ENCODE data around the gene RPS2.

Gene RPS2

DNA sequence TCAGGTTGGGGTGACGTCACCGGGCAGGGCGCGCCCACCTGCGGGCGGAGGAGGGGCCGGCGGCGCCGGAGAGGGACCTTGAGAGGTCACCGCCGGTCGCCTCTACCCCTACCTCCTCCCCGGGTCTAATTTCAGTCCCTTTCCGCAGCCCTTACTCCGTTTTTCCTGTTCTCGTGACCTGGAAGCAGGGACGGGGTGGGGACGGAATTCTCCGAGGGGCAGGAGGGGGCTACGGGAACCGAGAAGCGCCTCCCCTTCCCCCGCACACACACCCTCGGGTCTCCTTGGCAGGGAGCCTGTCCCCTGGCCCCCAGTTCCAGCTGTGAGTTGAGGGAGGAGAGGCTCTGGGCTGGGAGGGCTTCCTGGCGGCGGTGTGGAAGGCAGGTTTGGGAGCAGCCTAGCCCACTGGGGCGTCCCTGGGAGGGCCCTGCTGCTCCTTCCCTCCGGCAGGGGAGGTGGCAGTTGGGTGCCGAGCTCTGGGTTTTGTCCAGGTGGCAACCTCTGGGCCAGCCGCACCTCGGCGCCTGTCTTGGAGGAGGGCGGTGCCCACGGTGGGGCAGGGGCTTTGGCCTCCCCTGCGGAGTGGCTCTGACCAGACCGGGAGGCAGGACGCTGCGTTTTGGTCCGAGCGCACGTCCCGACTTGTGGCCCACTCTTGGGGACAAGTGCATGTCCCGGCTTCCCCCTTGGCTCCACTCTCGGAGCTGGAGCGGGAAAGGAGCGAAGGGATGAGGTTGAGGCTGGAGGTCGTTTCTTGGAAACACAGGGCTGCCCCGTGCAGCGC, 25.9 kb upstream of the RPS2 start:
- no peak overlapping the region for H3K4me3 ChIP-seq (ENCODE audit: low read depth, low read length)
- DNase-seq (ENCODE audit: low read depth): no peak
- TF ChIP-seq, protein P1, sequence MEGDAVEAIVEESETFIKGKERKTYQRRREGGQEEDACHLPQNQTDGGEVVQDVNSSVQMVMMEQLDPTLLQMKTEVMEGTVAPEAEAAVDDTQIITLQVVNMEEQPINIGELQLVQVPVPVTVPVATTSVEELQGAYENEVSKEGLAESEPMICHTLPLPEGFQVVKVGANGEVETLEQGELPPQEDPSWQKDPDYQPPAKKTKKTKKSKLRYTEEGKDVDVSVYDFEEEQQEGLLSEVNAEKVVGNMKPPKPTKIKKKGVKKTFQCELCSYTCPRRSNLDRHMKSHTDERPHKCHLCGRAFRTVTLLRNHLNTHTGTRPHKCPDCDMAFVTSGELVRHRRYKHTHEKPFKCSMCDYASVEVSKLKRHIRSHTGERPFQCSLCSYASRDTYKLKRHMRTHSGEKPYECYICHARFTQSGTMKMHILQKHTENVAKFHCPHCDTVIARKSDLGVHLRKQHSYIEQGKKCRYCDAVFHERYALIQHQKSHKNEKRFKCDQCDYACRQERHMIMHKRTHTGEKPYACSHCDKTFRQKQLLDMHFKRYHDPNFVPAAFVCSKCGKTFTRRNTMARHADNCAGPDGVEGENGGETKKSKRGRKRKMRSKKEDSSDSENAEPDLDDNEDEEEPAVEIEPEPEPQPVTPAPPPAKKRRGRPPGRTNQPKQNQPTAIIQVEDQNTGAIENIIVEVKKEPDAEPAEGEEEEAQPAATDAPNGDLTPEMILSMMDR (IDR thresholded peaks at IDR 0.05; ENCODE audit: control insufficient read depth, extremely low read depth, insufficient read depth): no peak

DNA sequence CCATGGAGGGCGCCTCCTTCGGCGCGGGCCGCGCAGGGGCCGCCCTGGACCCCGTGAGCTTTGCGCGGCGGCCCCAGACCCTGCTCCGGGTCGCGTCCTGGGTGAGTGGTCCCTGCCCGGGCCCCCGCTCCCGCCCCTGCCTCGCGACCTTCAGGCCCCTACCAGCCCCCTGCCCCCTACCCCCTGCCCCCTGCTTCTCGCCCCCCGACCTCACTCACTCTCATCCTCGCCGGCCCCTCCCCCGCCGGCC, 25.4 kb upstream of the RPS2 start:
- DNase-seq (ENCODE audit: low read depth): no peak
- H3K4me3 ChIP-seq (ENCODE audit: low read depth, low read length): no peak overlapping the region
- TF ChIP-seq, protein P1 (IDR thresholded peaks at IDR 0.05; ENCODE audit: control insufficient read depth, extremely low read depth, insufficient read depth): no peak

DNA sequence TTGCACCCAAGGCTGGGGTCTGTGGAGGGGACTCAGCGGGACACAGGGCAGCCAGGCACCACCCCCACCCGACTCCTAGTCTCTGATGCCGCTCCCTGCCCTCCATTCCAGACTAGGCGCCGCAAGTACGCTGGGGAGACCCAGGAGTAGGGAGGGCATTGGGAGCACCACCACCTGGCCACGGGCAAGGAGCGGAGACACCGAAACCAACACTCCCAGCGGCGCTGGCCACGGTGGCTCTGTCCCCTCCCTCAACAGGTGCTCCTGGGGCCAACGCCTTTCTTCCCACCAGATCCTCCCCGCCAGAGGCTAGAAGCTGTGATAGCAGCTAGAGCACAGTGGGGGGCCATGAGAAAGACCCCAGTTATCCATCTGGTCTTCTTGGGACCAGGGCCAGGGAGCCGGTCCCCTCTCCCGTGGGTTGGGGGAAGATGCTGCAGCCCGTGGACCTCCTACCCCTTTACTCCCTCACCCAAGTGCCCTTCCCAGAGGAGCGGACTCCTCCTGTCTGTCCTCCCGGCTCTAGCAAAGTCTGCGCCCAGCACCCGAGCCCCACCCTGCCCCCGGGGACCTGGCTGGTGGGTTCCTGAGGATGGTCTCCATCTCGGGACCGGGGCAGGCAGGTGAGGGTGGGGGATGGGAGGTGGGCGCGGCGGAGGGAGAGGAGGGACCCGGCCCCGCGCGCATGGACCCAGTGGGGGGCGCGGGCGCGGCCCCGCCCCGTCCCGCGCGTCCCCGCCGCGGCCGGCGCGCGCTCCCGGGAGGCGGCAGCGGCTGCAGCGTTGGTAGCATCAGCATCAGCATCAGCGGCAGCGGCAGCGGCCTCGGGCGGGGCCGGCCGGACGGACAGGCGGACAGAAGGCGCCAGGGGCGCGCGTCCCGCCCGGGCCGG, 24.8 kb upstream of the RPS2 start, which contains the start of gene SYNGR3:
Gene SYNGR3, plus strand, starts transcription at position 762 of the 892 bp plus-strand sequence. CDS start 133 bp downstream, outside the sequence.
- no peak for DNase-seq (ENCODE audit: low read depth)
- no peak within 1 kb of the TSS for H3K4me3 ChIP-seq (ENCODE audit: low read depth, low read length)
- TF ChIP-seq, protein P1 (IDR thresholded peaks at IDR 0.05; ENCODE audit: control insufficient read depth, extremely low read depth, insufficient read depth): no peak

DNA sequence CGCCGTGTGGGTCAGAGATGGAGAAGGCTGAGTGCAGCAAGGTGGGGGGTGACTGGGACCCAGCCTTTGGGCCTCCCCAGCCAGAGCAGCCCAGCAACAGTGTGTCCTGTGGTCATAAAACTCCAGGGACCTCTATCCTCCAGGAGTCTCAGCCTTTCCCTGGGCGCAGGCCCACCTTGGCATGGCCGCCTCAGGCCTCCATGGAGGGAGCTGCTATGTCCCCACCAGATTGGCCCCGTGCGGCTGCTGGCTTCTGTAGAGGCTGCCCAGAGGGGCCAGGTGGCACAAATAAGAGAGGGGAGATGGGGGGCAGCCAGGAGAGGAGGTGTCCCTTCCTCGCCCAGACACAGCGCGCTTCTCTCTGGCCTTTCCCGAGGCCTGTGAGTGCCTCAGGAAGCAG, 22.6 kb upstream of the RPS2 start:
- H3K4me3 ChIP-seq (ENCODE audit: low read depth, low read length): no peak overlapping the region
- DNase-seq (ENCODE audit: low read depth): no peak
- TF ChIP-seq, protein P1 (IDR thresholded peaks at IDR 0.05; ENCODE audit: control insufficient read depth, extremely low read depth, insufficient read depth): no peak

DNA sequence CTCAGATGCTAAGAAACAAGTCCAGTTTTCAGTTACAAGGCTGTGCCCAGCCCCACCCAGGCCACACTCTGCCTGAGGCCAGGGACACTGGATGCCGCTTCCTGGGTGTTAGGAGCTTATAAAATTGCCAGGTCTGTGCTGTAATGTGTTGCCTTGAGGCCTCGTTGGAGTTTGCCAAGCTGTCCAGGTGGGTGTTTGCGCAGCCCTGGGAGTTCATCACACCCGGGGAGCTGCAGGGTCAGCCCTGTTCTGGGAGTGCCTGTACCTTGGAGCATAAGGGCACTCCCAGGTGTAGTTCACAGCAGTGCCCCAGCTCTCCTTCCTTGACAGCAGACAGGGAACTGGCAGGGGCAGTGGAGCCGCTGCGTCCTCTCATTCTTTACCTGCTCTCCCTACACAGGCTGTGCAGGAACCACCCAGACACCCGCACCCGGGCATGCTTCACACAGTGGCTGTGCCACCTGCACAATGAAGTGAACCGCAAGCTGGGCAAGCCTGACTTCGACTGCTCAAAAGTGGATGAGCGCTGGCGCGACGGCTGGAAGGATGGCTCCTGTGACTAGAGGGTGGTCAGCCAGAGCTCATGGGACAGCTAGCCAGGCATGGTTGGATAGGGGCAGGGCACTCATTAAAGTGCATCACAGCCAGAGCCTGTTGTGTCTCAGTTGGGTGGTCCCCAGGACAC, 21.0 kb upstream of the RPS2 start:
- no peak for DNase-seq (ENCODE audit: low read depth)
- peak overlapping the region; percentile 73 for H3K4me3 ChIP-seq (ENCODE audit: low read depth, low read length)
- TF ChIP-seq, protein P1 (IDR thresholded peaks at IDR 0.05; ENCODE audit: control insufficient read depth, extremely low read depth, insufficient read depth): no peak

DNA sequence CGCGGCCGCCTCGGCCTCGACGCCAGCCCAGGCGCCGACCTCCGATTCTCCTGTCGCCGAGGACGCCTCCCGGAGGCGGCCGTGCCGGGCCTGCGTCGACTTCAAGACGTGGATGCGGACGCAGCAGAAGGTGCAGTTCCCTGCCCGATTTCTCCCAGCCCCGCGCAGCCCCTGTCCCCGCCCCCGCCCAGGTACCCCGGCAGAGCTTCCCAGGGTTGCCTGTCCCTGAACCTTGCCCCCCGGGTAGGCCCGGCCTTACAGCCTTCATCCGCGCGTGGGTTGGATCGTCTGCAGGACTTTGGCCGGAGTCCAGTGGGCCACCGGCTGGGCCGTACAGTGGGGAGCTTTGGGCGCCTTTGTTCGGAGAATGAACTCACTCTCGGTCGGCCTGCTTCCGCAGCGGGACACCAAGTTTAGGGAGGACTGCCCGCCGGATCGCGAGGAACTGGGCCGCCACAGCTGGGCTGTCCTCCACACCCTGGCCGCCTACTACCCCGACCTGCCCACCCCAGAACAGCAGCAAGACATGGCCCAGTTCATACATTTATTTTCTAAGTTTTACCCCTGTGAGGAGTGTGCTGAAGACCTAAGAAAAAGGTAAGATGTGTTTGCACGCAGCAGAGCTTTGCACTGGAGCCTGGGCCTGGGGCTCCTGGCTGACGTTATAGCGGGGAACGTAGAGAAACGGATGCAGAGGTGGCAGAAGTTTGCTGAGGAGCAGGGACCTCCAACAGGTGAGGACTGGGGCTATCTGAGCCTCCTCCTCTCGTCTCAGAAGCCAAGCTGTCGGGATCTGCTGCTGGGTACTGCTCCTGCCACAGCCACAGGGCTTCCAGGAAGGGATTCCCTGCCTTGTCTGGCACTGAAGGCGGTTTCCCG, 20.0 kb upstream of the RPS2 start:
- TF ChIP-seq, protein P1 (IDR thresholded peaks at IDR 0.05; ENCODE audit: control insufficient read depth, extremely low read depth, insufficient read depth): no peak
- peak overlapping the region; percentile 73 for H3K4me3 ChIP-seq (ENCODE audit: low read depth, low read length)
- DNase-seq (ENCODE audit: low read depth): no peak

Data from LNCaP clone FGC (cell line).